Measurements from ENCODE around the gene SAP130. TPM values are rescaled to one million over a fixed set of nuclear protein-coding genes. Genes with fewer than 3 reads are reported as not detected.

SAP130 gene
- total RNA-seq, 2 donors from 2014 or later, result 8.7 to 24.3 TPM

- H3K4me1 ChIP-seq (ENCODE audit: control insufficient read depth in 1 of 2, low read depth in 2 of 2), result no peaks in the 10 kb centered on the region
- peaks cover 66% of the 10 kb centered on the region for H3K36me3 ChIP-seq
- no peak overlapping the region for H3K4me3 ChIP-seq
- ATAC-seq (ENCODE audit: insufficient number of reproducible peaks, low FRiP score, low read depth), result no peak
- DNase-seq (ENCODE audit: low spot score), result no peak
- no peak overlapping the region for H3K27ac ChIP-seq
- no peak for TF ChIP-seq CTCF (IDR thresholded peaks at IDR 0.05)
- H3K9me3 ChIP-seq, result no peaks in the 10 kb centered on the region
- H3K27me3 ChIP-seq (replicated peaks; ENCODE audit: insufficient read depth), result no peaks in the 10 kb centered on the region
Observed at GRCh38 chr2:127945281-127945680, 82.6 kb downstream of the SAP130 start.

GRCh38 chr2:127943186-127943585, 84.7 kb downstream of the SAP130 start:
- no peak overlapping the region for H3K4me3 ChIP-seq
- H3K27me3 ChIP-seq (replicated peaks; ENCODE audit: insufficient read depth), result no peaks in the 10 kb centered on the region
- H3K36me3 ChIP-seq, result peaks cover 46% of the 10 kb centered on the region
- H3K27ac ChIP-seq, result no peak overlapping the region
- no peaks in the 10 kb centered on the region for H3K9me3 ChIP-seq
- TF ChIP-seq CTCF (IDR thresholded peaks at IDR 0.05), result no peak
- no peak for ATAC-seq (ENCODE audit: insufficient number of reproducible peaks, low FRiP score, low read depth)
- no peaks in the 10 kb centered on the region for H3K4me1 ChIP-seq (ENCODE audit: control insufficient read depth in 1 of 2, low read depth in 2 of 2)
- no peak for DNase-seq (ENCODE audit: low spot score)

- ATAC-seq (ENCODE audit: insufficient number of reproducible peaks, low FRiP score, low read depth), result no peak
- TF ChIP-seq CTCF (IDR thresholded peaks at IDR 0.05), result no peak
- H3K4me1 ChIP-seq (ENCODE audit: control insufficient read depth in 1 of 2, low read depth in 2 of 2), result no peaks in the 10 kb centered on the region
- no peaks in the 10 kb centered on the region for H3K27me3 ChIP-seq (replicated peaks; ENCODE audit: insufficient read depth)
- H3K36me3 ChIP-seq, result peaks cover 42% of the 10 kb centered on the region
- H3K9me3 ChIP-seq, result no peaks in the 10 kb centered on the region
- DNase-seq (ENCODE audit: low spot score), result no peak
- no peak overlapping the region for H3K4me3 ChIP-seq
- no peak overlapping the region for H3K27ac ChIP-seq
Observed at GRCh38 chr2:127942002-127942401, 85.9 kb downstream of the SAP130 start.

GRCh38 chr2:127941461-127941860, 86.4 kb downstream of the SAP130 start:
- H3K27me3 ChIP-seq (replicated peaks; ENCODE audit: insufficient read depth), result no peaks in the 10 kb centered on the region
- H3K4me3 ChIP-seq, result no peak overlapping the region
- ATAC-seq (ENCODE audit: insufficient number of reproducible peaks, low FRiP score, low read depth) (no peak), DNase-seq (ENCODE audit: low spot score) (no peak)
- H3K9me3 ChIP-seq, result no peaks in the 10 kb centered on the region
- no peaks in the 10 kb centered on the region for H3K4me1 ChIP-seq (ENCODE audit: control insufficient read depth in 1 of 2, low read depth in 2 of 2)
- peaks cover 41% of the 10 kb centered on the region for H3K36me3 ChIP-seq
- no peak for TF ChIP-seq CTCF (IDR thresholded peaks at IDR 0.05)
- H3K27ac ChIP-seq, result no peak overlapping the region

GRCh38 chr2:127940641-127941040, 87.2 kb downstream of the SAP130 start:
- no peaks in the 10 kb centered on the region for H3K27me3 ChIP-seq (replicated peaks; ENCODE audit: insufficient read depth)
- peaks cover 35% of the 10 kb centered on the region for H3K36me3 ChIP-seq
- no peaks in the 10 kb centered on the region for H3K9me3 ChIP-seq
- ATAC-seq (ENCODE audit: insufficient number of reproducible peaks, low FRiP score, low read depth) (no peak), DNase-seq (ENCODE audit: low spot score) (no peak)
- no peak for TF ChIP-seq CTCF (IDR thresholded peaks at IDR 0.05)
- no peak overlapping the region for H3K4me3 ChIP-seq
- no peak overlapping the region for H3K27ac ChIP-seq
- H3K4me1 ChIP-seq (ENCODE audit: control insufficient read depth in 1 of 2, low read depth in 2 of 2), result no peaks in the 10 kb centered on the region
